GM06990 (cell line): ENCODE measurements around the gene ACBD6.

Experiments
- DNase-seq: peaks from one replicate; pipeline ENCODE4 v3.0.0-alpha.2; 2011; ENCODE audit not compliant: insufficient read length; ENCODE audit errors: extremely low read depth
- H3K27me3 ChIP-seq: replicated peaks from 2 replicates; pipeline ENCODE4 v1.6.0; 2011; ENCODE audit warnings: low read length; ENCODE audit not compliant: control insufficient read depth, insufficient read depth
- H3K36me3 ChIP-seq: 2 replicates; pipeline ENCODE4 v1.5.1; 2011; ENCODE audit warnings: low read length; ENCODE audit not compliant: control insufficient read depth, insufficient read depth
- H3K4me3 ChIP-seq: replicated peaks from 2 replicates; pipeline ENCODE4 v1.5.1; 2011; ENCODE audit warnings: low read depth, mild to moderate bottlenecking, control low read depth, low read length
- TF ChIP-seq, protein P1 (sequence below): IDR thresholded peaks from 2 replicates; pipeline ENCODE4 v1.5.1; 2011; ENCODE audit warnings: low read length, control low read depth, mild to moderate bottlenecking, inconsistent platforms; ENCODE audit not compliant: insufficient read depth, poor library complexity, severe bottlenecking

The ACBD6 gene

GRCh38 chr1:180269645-180270529, 232.5 kb downstream of the ACBD6 start:
- no peak overlapping the region for H3K4me3 ChIP-seq
- TF ChIP-seq, protein P1, sequence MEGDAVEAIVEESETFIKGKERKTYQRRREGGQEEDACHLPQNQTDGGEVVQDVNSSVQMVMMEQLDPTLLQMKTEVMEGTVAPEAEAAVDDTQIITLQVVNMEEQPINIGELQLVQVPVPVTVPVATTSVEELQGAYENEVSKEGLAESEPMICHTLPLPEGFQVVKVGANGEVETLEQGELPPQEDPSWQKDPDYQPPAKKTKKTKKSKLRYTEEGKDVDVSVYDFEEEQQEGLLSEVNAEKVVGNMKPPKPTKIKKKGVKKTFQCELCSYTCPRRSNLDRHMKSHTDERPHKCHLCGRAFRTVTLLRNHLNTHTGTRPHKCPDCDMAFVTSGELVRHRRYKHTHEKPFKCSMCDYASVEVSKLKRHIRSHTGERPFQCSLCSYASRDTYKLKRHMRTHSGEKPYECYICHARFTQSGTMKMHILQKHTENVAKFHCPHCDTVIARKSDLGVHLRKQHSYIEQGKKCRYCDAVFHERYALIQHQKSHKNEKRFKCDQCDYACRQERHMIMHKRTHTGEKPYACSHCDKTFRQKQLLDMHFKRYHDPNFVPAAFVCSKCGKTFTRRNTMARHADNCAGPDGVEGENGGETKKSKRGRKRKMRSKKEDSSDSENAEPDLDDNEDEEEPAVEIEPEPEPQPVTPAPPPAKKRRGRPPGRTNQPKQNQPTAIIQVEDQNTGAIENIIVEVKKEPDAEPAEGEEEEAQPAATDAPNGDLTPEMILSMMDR: peak; percentile 39
- H3K27me3 ChIP-seq: no peaks in the 10 kb centered on the region
- no peak for DNase-seq
- H3K36me3 ChIP-seq: peaks cover 2% of the 10 kb centered on the region

GRCh38 chr1:180268556-180269075, 233.8 kb downstream of the ACBD6 start:
- no peaks in the 10 kb centered on the region for H3K27me3 ChIP-seq
- no peak overlapping the region for H3K4me3 ChIP-seq
- no peak for DNase-seq
- H3K36me3 ChIP-seq: no peaks in the 10 kb centered on the region; the same call in 1 of the 2 replicates
- TF ChIP-seq, protein P1: no peak

DNA sequence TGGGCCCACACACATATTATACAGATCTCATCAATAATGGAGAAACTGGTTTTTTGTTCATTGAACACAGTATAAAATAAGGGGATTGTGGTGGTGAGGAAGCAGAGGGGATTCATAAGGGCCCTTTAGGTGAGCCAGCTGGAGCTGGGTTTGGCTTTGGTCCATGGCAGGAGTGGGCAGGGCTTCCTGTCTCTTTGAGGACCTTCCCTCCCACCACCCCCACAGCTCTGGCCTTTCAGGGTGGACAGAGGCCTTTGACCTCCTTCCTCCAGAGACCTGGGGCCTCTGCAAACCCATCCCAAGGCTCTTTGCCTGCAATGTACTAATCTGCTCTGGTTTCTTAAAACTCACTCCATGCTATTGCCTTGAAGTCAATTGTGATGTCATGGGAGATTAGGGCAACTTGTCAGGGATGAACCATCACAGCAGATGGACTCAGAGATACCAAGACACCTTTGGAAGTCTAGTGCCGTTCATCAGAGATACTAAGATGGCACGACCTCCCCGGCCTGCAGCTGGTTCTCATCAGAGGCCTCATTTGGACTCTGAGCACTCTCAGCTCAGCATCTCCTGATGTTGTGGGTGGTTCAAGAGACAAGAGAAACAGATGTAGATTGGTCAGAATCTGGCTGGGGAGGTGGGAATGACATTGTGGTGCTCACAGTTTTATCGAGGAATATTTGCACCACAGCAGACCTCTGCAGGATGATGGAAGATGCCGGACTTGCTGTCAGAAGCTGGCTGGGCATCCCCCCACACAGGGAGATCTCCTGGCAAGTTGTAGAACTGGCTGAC, 234.4 kb downstream of the ACBD6 start:
- no peak overlapping the region for H3K4me3 ChIP-seq
- TF ChIP-seq, protein P1: no peak
- DNase-seq: no peak

GRCh38 chr1:180267211-180267561, 235.2 kb downstream of the ACBD6 start:
- no peak for DNase-seq
- TF ChIP-seq, protein P1: no peak
- no peak overlapping the region for H3K4me3 ChIP-seq
- H3K27me3 ChIP-seq: peaks cover 2% of the 10 kb centered on the region; the same call in 1 of the 2 replicates
- H3K36me3 ChIP-seq: no peaks in the 10 kb centered on the region; the same call in 1 of the 2 replicates

More for the DNA sequence above, 234.4 kb downstream of the ACBD6 start:
- H3K27me3 ChIP-seq: peaks cover 2% of the 10 kb centered on the region; the same call in 1 of the 2 replicates
- no peaks in the 10 kb centered on the region; the same call in 1 of the 2 replicates for H3K36me3 ChIP-seq

- DNase-seq: no peak
- no peaks in the 10 kb centered on the region; the same call in 1 of the 2 replicates for H3K36me3 ChIP-seq
- no peak overlapping the region for H3K4me3 ChIP-seq
- TF ChIP-seq, protein P1: no peak
- H3K27me3 ChIP-seq: peaks cover 2% of the 10 kb centered on the region; the same call in 1 of the 2 replicates
Measured at GRCh38 chr1:180266275-180267210, 235.8 kb downstream of the ACBD6 start.
